Prostate gland (tissue), 2 donors: ENCODE measurements around the gene LYG1. TPM values are rescaled to one million over a fixed set of nuclear protein-coding genes. Genes with fewer than 3 reads are reported as not detected.
"Not testable (repeated sequence)": the region's sequence is repeated elsewhere in the genome, so short reads cannot be mapped to it uniquely, and the experiment has no call there.

Source experiments
- DNase-seq: peaks from one replicate; pipeline ENCODE4 v3.0.0-alpha.2; 2019; ENCODE audit warnings: low spot score
- H3K27ac ChIP-seq, 2 donors: fragments of 200-600 bp; sonication (generic); 2 replicates each; pipeline ENCODE4 v1.5.1; 2017 to 2019
- H3K27me3 ChIP-seq: fragments of 200-600 bp; sonication (generic); replicated peaks from 2 replicates; pipeline ENCODE4 v1.5.1; 2019; ENCODE audit not compliant: insufficient read depth
- H3K36me3 ChIP-seq, 2 donors: fragments of 200-600 bp; sonication (generic); 1 replicate in 1 of 2; 2 replicates in 1 of 2; pipeline versions ENCODE4 v1.5.1 to v1.8.1; 2017 to 2019
- H3K4me1 ChIP-seq: fragments of 200-600 bp; sonication (generic); replicated peaks from 2 replicates; pipeline ENCODE4 v1.5.1; 2019
- H3K4me3 ChIP-seq, 2 donors: fragments of 200-600 bp; sonication (generic); 2 replicates each; pipeline ENCODE4 v1.5.1; 2017 to 2019
- H3K9me3 ChIP-seq: fragments of 200-600 bp; sonication (generic); 2 replicates; pipeline ENCODE4 v1.5.1; 2017
- POLR2A ChIP-seq: fragments of 450-650 bp; IDR thresholded peaks from one replicate; pipeline ENCODE4 v1.6.1; 2016; ENCODE audit warnings: antibody characterized with exemption, mild to moderate bottlenecking
- POLR2AphosphoS5 ChIP-seq: sonication (generic); formaldehyde crosslinking; IDR thresholded peaks from one replicate; pipeline ENCODE4 v1.6.1; 2017; ENCODE audit warnings: antibody characterized with exemption
- WGBS: methylation state at CpG from one replicate; pipeline ENCODE4 v1.1.5; 2018; 5-methylcytosine and 5-hydroxymethylcytosine counted together
- intact Hi-C: fragments of 100-400 bp; cut with DNase I; formaldehyde crosslinking; loops from one replicate; pipeline ENCODE4 v1.14.2; 2022
- total RNA-seq, 2 donors: library from RNA; depleted of rRNA; stranded (reverse); fragments of >200 nt; gene quantifications; one replicate each; pipeline ENCODE4 v1.1.0, GENCODE V29; 2016
- TF ChIP-seq, protein P1 (sequence below), 4 experiments: fragments of 200-600 bp in 2 of 4; fragments of 450-650 bp in 2 of 4; sonication (generic) in 2 of 4; IDR thresholded peaks; 1 replicate in 3 of 4; 2 replicates in 1 of 4; pipeline ENCODE4 v1.5.1; 2016 to 2019; ENCODE audit warnings: antibody characterized with exemption in 4 of 4, mild to moderate bottlenecking in 2 of 4, moderate library complexity in 2 of 4

LYG1 gene
- 1 to 10 TPM in 1 of 2 donors, under 1 TPM in 1; 0.32 to 2.8 TPM for total RNA-seq

- H3K4me1 ChIP-seq, DNase-seq, H3K36me3 ChIP-seq, H3K27me3 ChIP-seq, intact Hi-C loops, H3K4me3 ChIP-seq, H3K9me3 ChIP-seq, H3K27ac ChIP-seq: not testable (repeated sequence)
- WGBS, result 94% methylated on average over 2 of the region's 2 CpGs
Observed at GRCh38 chr2:99301097-99301496, at the start of gene LYG1. TSS of gene LYG1 (minus strand) at chr2:99301197. CDS start at chr2:99295670, 5,527 bp downstream.

DNA sequence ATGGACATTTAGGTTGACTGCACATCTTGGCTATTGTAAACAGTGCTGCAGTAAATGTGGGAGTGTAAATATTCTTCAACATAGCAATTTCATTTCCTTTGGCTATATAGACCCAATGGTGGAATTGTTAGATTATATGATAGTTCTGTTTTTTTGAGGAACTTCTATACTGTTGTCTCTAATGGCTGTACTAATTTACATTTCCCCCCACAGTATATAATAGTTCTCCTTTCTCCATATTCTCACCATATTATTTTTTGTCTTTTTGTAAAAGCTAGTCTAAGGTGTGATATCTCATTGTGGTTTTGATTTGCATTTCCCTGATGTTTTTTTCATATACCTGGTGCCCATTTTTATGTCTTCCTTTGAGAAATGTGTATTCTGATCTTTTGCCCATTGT is 49.2 kb upstream of the LYG1 start:
- intact Hi-C loops, result no loop called here
- H3K27ac ChIP-seq, result no peak overlapping the region
- no peaks in the 10 kb centered on the region for H3K27me3 ChIP-seq
- no peaks in the 10 kb centered on the region for H3K4me1 ChIP-seq
- H3K36me3 ChIP-seq, result no peaks in the 10 kb centered on the region
- TF ChIP-seq POLR2AphosphoS5 (no peak), POLR2A (no peak)
- TF ChIP-seq, protein P1, sequence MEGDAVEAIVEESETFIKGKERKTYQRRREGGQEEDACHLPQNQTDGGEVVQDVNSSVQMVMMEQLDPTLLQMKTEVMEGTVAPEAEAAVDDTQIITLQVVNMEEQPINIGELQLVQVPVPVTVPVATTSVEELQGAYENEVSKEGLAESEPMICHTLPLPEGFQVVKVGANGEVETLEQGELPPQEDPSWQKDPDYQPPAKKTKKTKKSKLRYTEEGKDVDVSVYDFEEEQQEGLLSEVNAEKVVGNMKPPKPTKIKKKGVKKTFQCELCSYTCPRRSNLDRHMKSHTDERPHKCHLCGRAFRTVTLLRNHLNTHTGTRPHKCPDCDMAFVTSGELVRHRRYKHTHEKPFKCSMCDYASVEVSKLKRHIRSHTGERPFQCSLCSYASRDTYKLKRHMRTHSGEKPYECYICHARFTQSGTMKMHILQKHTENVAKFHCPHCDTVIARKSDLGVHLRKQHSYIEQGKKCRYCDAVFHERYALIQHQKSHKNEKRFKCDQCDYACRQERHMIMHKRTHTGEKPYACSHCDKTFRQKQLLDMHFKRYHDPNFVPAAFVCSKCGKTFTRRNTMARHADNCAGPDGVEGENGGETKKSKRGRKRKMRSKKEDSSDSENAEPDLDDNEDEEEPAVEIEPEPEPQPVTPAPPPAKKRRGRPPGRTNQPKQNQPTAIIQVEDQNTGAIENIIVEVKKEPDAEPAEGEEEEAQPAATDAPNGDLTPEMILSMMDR (IDR thresholded peaks at IDR 0.05), result no peak
- no peak for DNase-seq
- H3K4me3 ChIP-seq, result no peak overlapping the region
- no peaks in the 10 kb centered on the region for H3K9me3 ChIP-seq

- H3K36me3 ChIP-seq, result no peaks in the 10 kb centered on the region
- 93% methylated on average over 3 of the region's 3 CpGs for WGBS
- H3K27ac ChIP-seq, result no peak overlapping the region
- no peaks in the 10 kb centered on the region for H3K27me3 ChIP-seq
- H3K9me3 ChIP-seq, result no peaks in the 10 kb centered on the region
- TF ChIP-seq, protein P1 (IDR thresholded peaks at IDR 0.05), result no peak
- TF ChIP-seq POLR2A (no peak), POLR2AphosphoS5 (no peak)
- no peak overlapping the region for H3K4me3 ChIP-seq
- DNase-seq, result no peak
- no peaks in the 10 kb centered on the region for H3K4me1 ChIP-seq
- intact Hi-C loops, result no loop called here
Observed at GRCh38 chr2:99348173-99348572, 47.2 kb upstream of the LYG1 start.

DNA sequence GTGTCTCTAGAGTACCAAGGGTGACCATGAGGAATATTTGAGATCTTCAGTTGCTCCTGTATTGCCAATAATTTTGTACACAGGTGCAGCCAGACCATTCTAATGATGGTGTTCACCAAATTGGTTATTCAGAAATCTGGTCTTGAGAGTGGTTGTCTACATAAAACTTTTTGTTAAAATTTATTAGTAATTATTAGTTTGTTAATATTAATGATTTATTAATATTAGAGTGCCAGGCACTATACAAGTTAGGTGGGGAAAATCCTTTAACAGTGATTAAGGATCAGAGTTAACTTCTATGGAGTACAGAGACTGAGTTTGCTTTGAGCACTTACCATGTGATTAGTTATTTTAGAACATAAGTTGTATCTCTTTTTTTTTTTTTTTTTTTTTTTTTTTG is 45.2 kb upstream of the LYG1 start:
- Histone ChIP-seq H3K27me3 (no peaks in the 10 kb centered on the region), H3K4me3 (no peak overlapping the region), H3K9me3 (no peaks in the 10 kb centered on the region), H3K36me3 (no peaks in the 10 kb centered on the region), H3K4me1 (no peaks in the 10 kb centered on the region), H3K27ac (no peak overlapping the region)
- TF ChIP-seq POLR2A (no peak), POLR2AphosphoS5 (no peak)
- TF ChIP-seq, protein P1 (IDR thresholded peaks at IDR 0.05), result no peak
- DNase-seq, result no peak
- intact Hi-C loops, result no loop called here

DNA sequence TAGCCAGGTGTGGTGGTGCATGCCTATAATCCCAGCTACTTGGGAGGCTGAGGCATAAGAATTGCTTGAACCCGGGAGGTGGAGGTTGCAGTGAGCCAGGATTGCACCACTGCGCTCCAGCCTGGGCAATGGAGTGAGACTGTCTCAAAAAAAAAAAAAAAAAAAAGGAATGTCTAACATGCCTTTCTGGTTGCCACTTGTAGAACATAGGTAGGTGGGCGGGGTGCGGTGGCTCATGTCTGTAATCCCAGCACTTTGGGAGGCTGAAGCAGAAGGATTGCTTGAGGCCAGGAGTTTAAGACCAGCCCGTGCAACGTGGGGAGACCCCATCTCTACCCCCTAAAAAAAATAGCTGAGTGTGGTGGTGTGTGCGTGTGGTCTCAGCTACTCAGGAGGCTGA is 44.4 kb upstream of the LYG1 start:
- 96% methylated on average over 7 of the region's 7 CpGs for WGBS
- intact Hi-C loops, H3K9me3 ChIP-seq, H3K27ac ChIP-seq, H3K4me1 ChIP-seq, H3K27me3 ChIP-seq, H3K36me3 ChIP-seq, H3K4me3 ChIP-seq, DNase-seq: not testable (repeated sequence)

GRCh38 chr2:99342536-99342935 is 41.5 kb upstream of the LYG1 start:
- H3K36me3 ChIP-seq, result no peaks in the 10 kb centered on the region
- intact Hi-C loops, result no loop called here
- H3K27ac ChIP-seq, result no peak overlapping the region
- no peaks in the 10 kb centered on the region for H3K27me3 ChIP-seq
- H3K4me1 ChIP-seq, result no peaks in the 10 kb centered on the region
- no peak for TF ChIP-seq POLR2AphosphoS5
- TF ChIP-seq, protein P1 (IDR thresholded peaks at IDR 0.05), result no peak
- TF ChIP-seq POLR2A, result no peak
- DNase-seq, result no peak
- no peak overlapping the region for H3K4me3 ChIP-seq
- WGBS, result 100% methylated on average over 2 of the region's 2 CpGs
- no peaks in the 10 kb centered on the region for H3K9me3 ChIP-seq
